ENCODE measurements around the gene NLRC5.

GRCh38 chr16:56977216-56977615 lies 12.1 kb upstream of the NLRC5 start:
- TF ChIP-seq CTCF (IDR thresholded peaks at IDR 0.05) = no peak
- TF ChIP-seq POLR2A (IDR thresholded peaks at IDR 0.05) = no peak

Measured in Peyer's patch (tissue), 4 donors.